Vagina (tissue), 2 donors: ENCODE data around the gene CFAP74.
"Not testable (repeated sequence)": the region's sequence is repeated elsewhere in the genome, so short reads cannot be mapped to it uniquely, and the experiment has no call there.

Experiments
- CTCF ChIP-seq, 3 experiments: fragments of 450-650 bp in 2 of 3; fragments of 200-600 bp in 1 of 3; sonication (generic) in 1 of 3; IDR thresholded peaks; one replicate each; pipeline ENCODE4 v1.5.1; 2017 to 2019; ENCODE audit warnings: antibody characterized with exemption in 3 of 3, mild to moderate bottlenecking in 2 of 3, moderate library complexity in 2 of 3
- POLR2A ChIP-seq, 2 donors: fragments of 450-650 bp; IDR thresholded peaks; one replicate each; pipeline ENCODE4 v1.6.1; 2017; ENCODE audit warnings: antibody characterized with exemption in 2 of 2, mild to moderate bottlenecking in 2 of 2, moderate library complexity in 2 of 2
- POLR2AphosphoS5 ChIP-seq, 2 donors: sonication (generic); formaldehyde crosslinking; IDR thresholded peaks; one replicate each; pipeline ENCODE4 v1.9.0; 2017; ENCODE audit warnings: antibody characterized with exemption in 2 of 2, mild to moderate bottlenecking in 2 of 2, low read depth in 1 of 2; ENCODE audit not compliant: insufficient read depth in 1 of 2

DNA sequence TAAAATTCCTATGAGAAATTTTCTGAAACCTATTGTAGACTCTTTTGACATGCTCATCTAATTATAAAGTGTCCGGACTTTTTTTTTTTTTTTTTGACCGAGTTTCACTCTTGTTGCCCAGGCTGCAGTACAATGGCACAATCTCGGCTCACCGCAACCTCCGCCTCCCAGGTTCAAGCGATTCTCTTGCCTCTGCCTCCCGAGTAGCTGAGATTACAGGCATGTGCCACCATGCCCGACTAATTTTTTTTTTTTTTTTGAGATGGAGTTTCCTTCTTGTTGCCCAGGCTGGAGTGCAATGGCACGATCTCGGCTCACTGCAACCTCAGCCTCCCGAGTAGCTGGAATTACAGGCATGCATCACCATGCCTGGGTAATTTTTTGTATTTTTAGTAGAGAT, 119.7 kb downstream of the CFAP74 start:
- TF ChIP-seq POLR2A (IDR thresholded peaks at IDR 0.05); CTCF (IDR thresholded peaks at IDR 0.05); POLR2AphosphoS5 (IDR thresholded peaks at IDR 0.05; ENCODE audit: insufficient read depth in 1 of 2, low read depth in 1 of 2): not testable (repeated sequence)
